ENCODE results near the gene C1orf105. TPM values are rescaled to one million over a fixed set of nuclear protein-coding genes. Genes with fewer than 3 reads are reported as not detected.

C1orf105 gene
- total RNA-seq, 1 donor from 2014 or later = not detected

DNA sequence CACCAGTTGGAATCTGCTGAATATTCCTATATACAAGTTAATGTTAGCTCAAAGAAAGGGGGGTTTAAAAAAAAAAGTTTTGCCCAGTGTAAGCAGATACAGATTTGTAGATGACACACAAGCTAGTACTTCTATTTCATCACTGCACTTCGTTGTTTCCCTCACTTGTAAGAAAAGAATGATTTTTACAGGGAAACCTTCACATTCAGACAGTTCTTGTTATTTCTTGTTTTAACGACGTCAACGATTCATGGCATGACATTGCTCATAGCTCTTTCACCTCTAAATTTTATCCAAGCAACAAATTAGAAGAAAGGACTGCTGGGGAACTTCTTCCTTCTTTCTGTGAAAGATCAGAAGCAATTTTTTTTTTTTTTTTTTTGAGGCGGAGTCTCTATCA, 25.7 kb upstream of the C1orf105 start:
- Histone ChIP-seq H3K79me2 (ENCODE audit: low read depth) (no peaks in the 10 kb centered on the region), H3F3A (ENCODE audit: low read depth) (no peaks in the 10 kb centered on the region), H3K4me1 (peaks cover 13% of the 10 kb centered on the region), H3K9me3 (ENCODE audit: low read depth) (no peaks in the 10 kb centered on the region), H2AFZ (replicated peaks) (no peak overlapping the region), H3K9ac (no peak overlapping the region), H3K4me2 (no peak overlapping the region), H3K4me3 (no peak overlapping the region), H3K27me3 (no peaks in the 10 kb centered on the region), H3K27ac (no peak overlapping the region), H4K20me1 (ENCODE audit: low read depth) (no peaks in the 10 kb centered on the region), H3K36me3 (no peaks in the 10 kb centered on the region)
- Mint-ChIP-seq H3K4me1 (peaks cover 23% of the 10 kb centered on the region), H3K4me3 (no peak overlapping the region), H3K9me3 (no peaks in the 10 kb centered on the region), H3K27ac (no peak overlapping the region), H3K27me3 (ENCODE audit: insufficient read depth, low read depth) (no peaks in the 10 kb centered on the region), H3K36me3 (no peaks in the 10 kb centered on the region)
- TF ChIP-seq EZH2 (IDR thresholded peaks at IDR 0.05) = no peak
- TF ChIP-seq EZH2phosphoT487 (IDR thresholded peaks at IDR 0.05) = no peak
- TF ChIP-seq, protein P1, sequence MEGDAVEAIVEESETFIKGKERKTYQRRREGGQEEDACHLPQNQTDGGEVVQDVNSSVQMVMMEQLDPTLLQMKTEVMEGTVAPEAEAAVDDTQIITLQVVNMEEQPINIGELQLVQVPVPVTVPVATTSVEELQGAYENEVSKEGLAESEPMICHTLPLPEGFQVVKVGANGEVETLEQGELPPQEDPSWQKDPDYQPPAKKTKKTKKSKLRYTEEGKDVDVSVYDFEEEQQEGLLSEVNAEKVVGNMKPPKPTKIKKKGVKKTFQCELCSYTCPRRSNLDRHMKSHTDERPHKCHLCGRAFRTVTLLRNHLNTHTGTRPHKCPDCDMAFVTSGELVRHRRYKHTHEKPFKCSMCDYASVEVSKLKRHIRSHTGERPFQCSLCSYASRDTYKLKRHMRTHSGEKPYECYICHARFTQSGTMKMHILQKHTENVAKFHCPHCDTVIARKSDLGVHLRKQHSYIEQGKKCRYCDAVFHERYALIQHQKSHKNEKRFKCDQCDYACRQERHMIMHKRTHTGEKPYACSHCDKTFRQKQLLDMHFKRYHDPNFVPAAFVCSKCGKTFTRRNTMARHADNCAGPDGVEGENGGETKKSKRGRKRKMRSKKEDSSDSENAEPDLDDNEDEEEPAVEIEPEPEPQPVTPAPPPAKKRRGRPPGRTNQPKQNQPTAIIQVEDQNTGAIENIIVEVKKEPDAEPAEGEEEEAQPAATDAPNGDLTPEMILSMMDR (IDR thresholded peaks at IDR 0.05) = no peak
- DNase-seq (ENCODE audit: low spot score) = no peak

DNA sequence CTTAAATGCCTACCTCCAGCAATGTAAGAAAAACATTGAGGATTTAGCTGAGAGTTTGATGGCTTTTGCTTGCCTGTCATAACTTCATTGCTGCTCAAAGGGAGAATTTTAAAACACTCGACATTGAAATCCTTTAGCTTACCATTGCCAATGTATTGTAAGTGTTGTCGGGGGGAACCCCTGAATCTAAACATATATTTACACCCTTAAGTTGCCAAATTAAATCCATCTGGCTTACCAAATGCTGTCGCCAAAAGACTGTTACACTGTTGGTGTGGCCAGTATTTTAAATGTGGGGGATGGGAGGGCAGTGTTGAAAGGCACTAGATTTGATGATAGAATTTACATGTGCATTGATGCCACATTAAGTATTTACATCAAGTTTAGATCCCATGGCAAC, 24.9 kb upstream of the C1orf105 start:
- DNase-seq (ENCODE audit: low spot score) = no peak
- Histone ChIP-seq H3K36me3 (no peaks in the 10 kb centered on the region), H2AFZ (replicated peaks) (no peak overlapping the region), H3K4me3 (no peak overlapping the region), H3K27me3 (no peaks in the 10 kb centered on the region), H3K9ac (no peak overlapping the region), H3K79me2 (ENCODE audit: low read depth) (no peaks in the 10 kb centered on the region), H3K27ac (no peak overlapping the region), H3K4me1 (peaks cover 13% of the 10 kb centered on the region), H3K9me3 (ENCODE audit: low read depth) (no peaks in the 10 kb centered on the region), H4K20me1 (ENCODE audit: low read depth) (no peaks in the 10 kb centered on the region), H3F3A (ENCODE audit: low read depth) (no peaks in the 10 kb centered on the region), H3K4me2 (no peak overlapping the region)
- Mint-ChIP-seq H3K9me3 (no peaks in the 10 kb centered on the region), H3K4me1 (peaks cover 20% of the 10 kb centered on the region), H3K27me3 (ENCODE audit: insufficient read depth, low read depth) (no peaks in the 10 kb centered on the region), H3K27ac (no peak overlapping the region), H3K4me3 (no peak overlapping the region), H3K36me3 (no peaks in the 10 kb centered on the region)
- no peak for TF ChIP-seq EZH2 (IDR thresholded peaks at IDR 0.05)

DNA sequence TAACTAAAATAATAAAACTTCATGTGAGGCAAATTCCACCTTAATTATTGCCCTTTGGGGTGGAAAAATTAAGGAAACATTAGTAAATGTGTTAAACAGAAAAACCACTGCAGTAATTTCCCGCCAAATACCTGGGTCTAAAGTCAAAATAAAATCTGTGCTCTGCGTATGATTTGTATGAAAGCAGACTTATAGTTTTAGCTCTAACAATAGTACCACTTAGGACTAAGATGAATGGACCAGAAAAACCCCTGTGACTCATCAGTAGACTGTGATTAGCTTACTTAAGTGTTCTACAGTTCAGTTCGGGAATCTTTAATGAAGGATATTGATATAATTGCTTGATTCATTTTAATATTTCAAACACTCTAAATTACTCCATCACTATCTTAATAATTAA, 23.3 kb upstream of the C1orf105 start:
- H3K4me3 ChIP-seq = no peak overlapping the region
- H3K9ac ChIP-seq = no peak overlapping the region
- no peak for DNase-seq (ENCODE audit: low spot score)
- no peaks in the 10 kb centered on the region for H4K20me1 ChIP-seq (ENCODE audit: low read depth)
- no peaks in the 10 kb centered on the region for H3K36me3 ChIP-seq
- H3K79me2 ChIP-seq (ENCODE audit: low read depth) = no peaks in the 10 kb centered on the region
- no peaks in the 10 kb centered on the region for H3K9me3 ChIP-seq (ENCODE audit: low read depth)
- no peak overlapping the region for H2AFZ ChIP-seq (replicated peaks)
- TF ChIP-seq EZH2phosphoT487 (IDR thresholded peaks at IDR 0.05) = no peak
- TF ChIP-seq, protein P1 (IDR thresholded peaks at IDR 0.05) = no peak
- no peak for TF ChIP-seq EZH2 (IDR thresholded peaks at IDR 0.05)
- H3K27me3 Mint-ChIP-seq (ENCODE audit: insufficient read depth, low read depth) = no peaks in the 10 kb centered on the region
- H3K9me3 Mint-ChIP-seq = no peaks in the 10 kb centered on the region
- H3K36me3 Mint-ChIP-seq = no peaks in the 10 kb centered on the region
- no peak overlapping the region for H3K27ac Mint-ChIP-seq
- H3K27ac ChIP-seq = no peak overlapping the region
- no peaks in the 10 kb centered on the region for H3F3A ChIP-seq (ENCODE audit: low read depth)
- peaks cover 3% of the 10 kb centered on the region for H3K4me1 ChIP-seq
- no peak overlapping the region for H3K4me2 ChIP-seq
- no peaks in the 10 kb centered on the region for H3K27me3 ChIP-seq
- peaks cover 8% of the 10 kb centered on the region for H3K4me1 Mint-ChIP-seq
- H3K4me3 Mint-ChIP-seq = no peak overlapping the region

DNA sequence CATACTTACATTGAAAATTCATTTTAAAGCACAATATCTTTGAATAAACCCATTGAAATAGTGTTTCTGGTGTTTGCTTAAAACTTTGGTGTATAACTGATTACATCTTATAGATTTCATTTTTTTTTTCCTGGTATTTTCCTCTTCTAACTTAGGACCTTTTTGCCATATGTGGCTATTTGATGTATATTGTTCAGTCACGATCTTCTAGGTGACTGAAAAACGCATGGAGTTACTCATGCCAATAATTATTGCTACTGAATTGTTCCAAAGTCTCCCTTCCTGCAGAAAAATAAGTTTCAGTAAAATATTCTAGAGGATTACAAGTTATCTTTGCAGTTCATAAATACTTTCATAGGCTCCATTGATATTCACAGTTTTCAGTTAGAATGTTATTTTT, 22.9 kb upstream of the C1orf105 start:
- no peaks in the 10 kb centered on the region for H3K9me3 ChIP-seq (ENCODE audit: low read depth)
- H3K4me2 ChIP-seq = no peak overlapping the region
- no peak overlapping the region for H3K4me3 ChIP-seq
- no peak overlapping the region for H3K27ac ChIP-seq
- H3K4me3 Mint-ChIP-seq = no peak overlapping the region
- H3K36me3 ChIP-seq = no peaks in the 10 kb centered on the region
- H4K20me1 ChIP-seq (ENCODE audit: low read depth) = no peaks in the 10 kb centered on the region
- no peaks in the 10 kb centered on the region for H3K36me3 Mint-ChIP-seq
- DNase-seq (ENCODE audit: low spot score) = no peak
- H3K79me2 ChIP-seq (ENCODE audit: low read depth) = no peaks in the 10 kb centered on the region
- no peaks in the 10 kb centered on the region for H3K9me3 Mint-ChIP-seq
- H3F3A ChIP-seq (ENCODE audit: low read depth) = no peaks in the 10 kb centered on the region
- no peak for TF ChIP-seq EZH2phosphoT487 (IDR thresholded peaks at IDR 0.05)
- no peak for TF ChIP-seq EZH2 (IDR thresholded peaks at IDR 0.05)
- TF ChIP-seq, protein P1 (IDR thresholded peaks at IDR 0.05) = no peak
- no peak overlapping the region for H3K9ac ChIP-seq
- peaks cover 3% of the 10 kb centered on the region for H3K4me1 ChIP-seq
- H3K27me3 Mint-ChIP-seq (ENCODE audit: insufficient read depth, low read depth) = no peaks in the 10 kb centered on the region
- H3K4me1 Mint-ChIP-seq = peaks cover 8% of the 10 kb centered on the region
- H2AFZ ChIP-seq (replicated peaks) = no peak overlapping the region
- no peak overlapping the region for H3K27ac Mint-ChIP-seq
- H3K27me3 ChIP-seq = no peaks in the 10 kb centered on the region

Measured in neural progenitor cell (in vitro differentiated cells).